B cell (primary cell): Measurements from ENCODE around the gene RPS6KL1. TPM values are rescaled to one million over a fixed set of nuclear protein-coding genes. Genes with fewer than 3 reads are reported as not detected.

Experiments
- ATAC-seq: fragments of 200-7000 bp; cut with Tn5 transposase; one replicate; pipeline ENCODE4 v1.10.0; 2021; ENCODE audit warnings: low read depth, mild to moderate bottlenecking, moderate number of reproducible peaks, moderate library complexity
- CTCF ChIA-PET: fragments of 350-600 bp; sonication (Branson Sonifier 250); formaldehyde crosslinking; loops from one replicate; lab custom pipeline; 2021; ENCODE audit warnings: antibody characterized with exemption, inconsistent platforms; lab: Charles Lee
- POLR2A ChIA-PET: fragments of 350-600 bp; sonication (Branson Sonifier 250); formaldehyde crosslinking; loops from one replicate; lab custom pipeline; 2021; ENCODE audit warnings: antibody characterized with exemption; lab: Charles Lee
- DNase-seq: peaks from one replicate; pipeline ENCODE4 v3.0.0; 2013
- H2AFZ ChIP-seq: 2 replicates; pipeline ENCODE4 v1.6.1; 2012; ENCODE audit warnings: mild to moderate bottlenecking, low read depth, low read length; ENCODE audit not compliant: insufficient read depth, poor library complexity, severe bottlenecking
- H3K27ac ChIP-seq, 2 donors: 1 replicate in 1 of 2; 2 replicates in 1 of 2; pipeline ENCODE4 v1.5.1; 2012 to 2013; ENCODE audit warnings: low read length in 2 of 2, mild to moderate bottlenecking in 2 of 2, moderate library complexity in 1 of 2
- H3K27me3 ChIP-seq, 4 experiments: fragments of 200-600 bp in 1 of 4; sonication (generic) in 1 of 4; replicated peaks in 1 of 4; 1 replicate in 2 of 4; 2 replicates in 2 of 4; pipeline versions ENCODE4 v1.6.1 to v1.7.0; 2013 to 2016; ENCODE audit warnings: low read length in 3 of 4, mild to moderate bottlenecking in 2 of 4, mixed read lengths in 1 of 4, moderate library complexity in 1 of 4; ENCODE audit not compliant: insufficient read depth in 4 of 4, control insufficient read depth in 3 of 4; ENCODE audit errors: control extremely low read depth in 1 of 4
- H3K36me3 ChIP-seq, 2 experiments: replicated peaks in 1 of 2; 1 replicate in 1 of 2; 2 replicates in 1 of 2; pipeline versions ENCODE4 v1.6.1 to v1.7.1; 2013; ENCODE audit warnings: low read length in 1 of 2; ENCODE audit not compliant: insufficient read depth in 2 of 2, control insufficient read depth in 1 of 2; ENCODE audit errors: control extremely low read depth in 1 of 2, extremely low read depth in 1 of 2
- H3K4me1 ChIP-seq, 2 donors: fragments of 200-600 bp in 1 of 2; sonication (generic) in 1 of 2; 1 replicate in 1 of 2; 2 replicates in 1 of 2; pipeline versions ENCODE4 v1.5.1 to v1.6.1; 2013 to 2017; ENCODE audit warnings: low read length in 2 of 2; ENCODE audit not compliant: control insufficient read depth in 2 of 2, insufficient read depth in 2 of 2
- H3K4me2 ChIP-seq: replicated peaks from 2 replicates; pipeline ENCODE3; 2012; ENCODE audit warnings: mild to moderate bottlenecking, low read depth, low read length; ENCODE audit not compliant: poor library complexity, severe bottlenecking
- H3K4me3 ChIP-seq, 5 experiments: fragments of 200-600 bp in 1 of 5; sonication (generic) in 1 of 5; 1 replicate in 3 of 5; 2 replicates in 2 of 5; pipeline versions ENCODE4 v1.5.1 to v1.7.0; 2011 to 2016; ENCODE audit warnings: low read length in 4 of 5, mild to moderate bottlenecking in 4 of 5, low read depth in 2 of 5, control low read depth in 1 of 5, moderate library complexity in 1 of 5; ENCODE audit not compliant: insufficient read depth in 1 of 5; ENCODE audit errors: control extremely low read depth in 1 of 5, extremely low read depth in 1 of 5
- H3K79me2 ChIP-seq: fragments of 200-600 bp; sonication (generic); one replicate; pipeline ENCODE4 v1.6.0; 2016; ENCODE audit warnings: low read length; ENCODE audit not compliant: control insufficient read depth, insufficient read depth
- H3K9ac ChIP-seq: fragments of 200-600 bp; sonication (generic); 2 replicates; pipeline ENCODE4 v1.6.1; 2017; ENCODE audit warnings: mild to moderate bottlenecking, low read length, moderate library complexity
- H3K9me3 ChIP-seq, 3 donors: one replicate each; pipeline versions ENCODE4 v1.6.1 to v1.7.1; 2013; ENCODE audit warnings: low read length in 2 of 3; ENCODE audit not compliant: control insufficient read depth in 2 of 3, insufficient read depth in 1 of 3; ENCODE audit errors: control extremely low read depth in 1 of 3
- H4K20me1 ChIP-seq: 2 replicates; pipeline ENCODE4 v1.6.0; 2012; ENCODE audit warnings: mild to moderate bottlenecking, low read length; ENCODE audit not compliant: insufficient read depth, control insufficient read depth, poor library complexity, severe bottlenecking
- H3K27ac Mint-ChIP-seq: one replicate; pipeline ENCODE4 v1.8.0; 2021; ENCODE audit warnings: mixed read lengths
- H3K27me3 Mint-ChIP-seq: one replicate; pipeline ENCODE4 v1.8.0; 2021; ENCODE audit warnings: mixed read lengths
- H3K4me1 Mint-ChIP-seq: one replicate; pipeline ENCODE4 v1.8.0; 2021; ENCODE audit warnings: mixed read lengths
- H3K4me3 Mint-ChIP-seq: one replicate; pipeline ENCODE4 v1.8.0; 2021; ENCODE audit warnings: mixed read lengths
- H3K9me3 Mint-ChIP-seq: one replicate; pipeline ENCODE4 v1.8.0; 2022; ENCODE audit warnings: mixed read lengths; ENCODE audit not compliant: insufficient read depth
- EZH2 ChIP-seq: IDR thresholded peaks from 2 replicates; pipeline ENCODE4 v1.6.1; 2012; ENCODE audit warnings: borderline replicate concordance, low read depth, mild to moderate bottlenecking, moderate library complexity, low read length; ENCODE audit not compliant: insufficient read depth, poor library complexity, severe bottlenecking
- WGBS: methylation state at CpG from one replicate; pipeline ENCODE4 v1.1.5; 2013; ENCODE audit warnings: missing lambda C conversion rate; ENCODE audit not compliant: insufficient coverage; 5-methylcytosine and 5-hydroxymethylcytosine counted together
- intact Hi-C: fragments of 100-400 bp; cut with micrococcal nuclease; formaldehyde crosslinking; loops from one replicate; pipeline ENCODE4 v1.10.0; 2022
- polyA plus RNA-seq: library from polyadenylated mRNA; depleted of rRNA; stranded (reverse); fragments of >200 nt; gene quantifications from 2 replicates; pipeline ENCODE4 v1.2.3, GENCODE V29; 2012
- total RNA-seq, 2 donors: library from RNA; stranded (reverse); fragments of 120-200 nt in 1 of 2; gene quantifications; 1 replicate in 1 of 2; 2 replicates in 1 of 2; pipeline versions ENCODE4 v1.2.3 to v1.2.4, GENCODE V29; 2013 to 2022
- TF ChIP-seq, protein P1 (sequence below): fragments of 200-600 bp; IDR thresholded peaks from one replicate; pipeline ENCODE4 v1.8.0; 2022; ENCODE audit warnings: antibody characterized with exemption, mild to moderate bottlenecking

RPS6KL1 gene
- total and polyA plus RNA-seq, 2 donors (not counting 1 experiment from before 2014, with no cell fraction given): 3.4 to 4.4 TPM

DNA sequence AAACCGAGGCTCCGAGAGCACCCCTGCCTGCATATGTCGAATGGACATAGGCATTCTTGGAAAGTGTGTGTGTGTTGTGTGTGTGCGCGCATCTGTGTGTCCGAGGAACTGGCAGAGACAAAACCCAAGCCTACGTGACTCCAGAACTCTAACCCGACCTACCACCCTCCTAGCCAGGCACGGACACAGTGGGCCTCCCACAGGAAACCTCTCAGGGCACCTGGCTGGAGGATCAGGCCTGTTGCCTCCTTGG is 32.9 kb upstream of the RPS6KL1 start:
- H3K27me3 ChIP-seq: peaks cover 0 to 39% (median 8%) of the 10 kb centered on the region in 4 experiments
- ChIA-PET CTCF (interaction anchor here (1.3 kb wide), 1 partner anchor 133 kb away, joined by 3 read pairs; no protein-coding TSS in a partner anchor), POLR2A (no interaction called here)
- no peak overlapping the region for H2AFZ ChIP-seq
- DNase-seq (no peak), ATAC-seq (no peak)
- intact Hi-C loops: no loop called here
- H3K4me2 ChIP-seq: peak overlapping the region; percentile 94
- Mint-ChIP-seq H3K9me3 (no peaks in the 10 kb centered on the region), H3K4me1 (peaks cover 1% of the 10 kb centered on the region), H3K27ac (no peak overlapping the region), H3K4me3 (peak overlapping the region; percentile 30), H3K27me3 (peaks cover 10% of the 10 kb centered on the region)
- H3K27ac ChIP-seq: no peak overlapping the region
- TF ChIP-seq, protein P1, sequence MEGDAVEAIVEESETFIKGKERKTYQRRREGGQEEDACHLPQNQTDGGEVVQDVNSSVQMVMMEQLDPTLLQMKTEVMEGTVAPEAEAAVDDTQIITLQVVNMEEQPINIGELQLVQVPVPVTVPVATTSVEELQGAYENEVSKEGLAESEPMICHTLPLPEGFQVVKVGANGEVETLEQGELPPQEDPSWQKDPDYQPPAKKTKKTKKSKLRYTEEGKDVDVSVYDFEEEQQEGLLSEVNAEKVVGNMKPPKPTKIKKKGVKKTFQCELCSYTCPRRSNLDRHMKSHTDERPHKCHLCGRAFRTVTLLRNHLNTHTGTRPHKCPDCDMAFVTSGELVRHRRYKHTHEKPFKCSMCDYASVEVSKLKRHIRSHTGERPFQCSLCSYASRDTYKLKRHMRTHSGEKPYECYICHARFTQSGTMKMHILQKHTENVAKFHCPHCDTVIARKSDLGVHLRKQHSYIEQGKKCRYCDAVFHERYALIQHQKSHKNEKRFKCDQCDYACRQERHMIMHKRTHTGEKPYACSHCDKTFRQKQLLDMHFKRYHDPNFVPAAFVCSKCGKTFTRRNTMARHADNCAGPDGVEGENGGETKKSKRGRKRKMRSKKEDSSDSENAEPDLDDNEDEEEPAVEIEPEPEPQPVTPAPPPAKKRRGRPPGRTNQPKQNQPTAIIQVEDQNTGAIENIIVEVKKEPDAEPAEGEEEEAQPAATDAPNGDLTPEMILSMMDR: no peak
- TF ChIP-seq EZH2: no peak
- no peak overlapping the region for H3K9ac ChIP-seq
- H3K79me2 ChIP-seq: no peaks in the 10 kb centered on the region
- peak overlapping the region in 1 of 5 experiments; percentile 66 for H3K4me3 ChIP-seq
- H3K4me1 ChIP-seq: peaks cover 5 to 12% of the 10 kb centered on the region in 2 donors
- peaks cover 0 to 4% (median 0%) of the 10 kb centered on the region in 3 donors for H3K9me3 ChIP-seq
- 100% methylated on average over 3 of the region's 9 CpGs for WGBS
- H4K20me1 ChIP-seq: no peaks in the 10 kb centered on the region
- H3K36me3 ChIP-seq: no peaks in the 10 kb centered on the region

DNA sequence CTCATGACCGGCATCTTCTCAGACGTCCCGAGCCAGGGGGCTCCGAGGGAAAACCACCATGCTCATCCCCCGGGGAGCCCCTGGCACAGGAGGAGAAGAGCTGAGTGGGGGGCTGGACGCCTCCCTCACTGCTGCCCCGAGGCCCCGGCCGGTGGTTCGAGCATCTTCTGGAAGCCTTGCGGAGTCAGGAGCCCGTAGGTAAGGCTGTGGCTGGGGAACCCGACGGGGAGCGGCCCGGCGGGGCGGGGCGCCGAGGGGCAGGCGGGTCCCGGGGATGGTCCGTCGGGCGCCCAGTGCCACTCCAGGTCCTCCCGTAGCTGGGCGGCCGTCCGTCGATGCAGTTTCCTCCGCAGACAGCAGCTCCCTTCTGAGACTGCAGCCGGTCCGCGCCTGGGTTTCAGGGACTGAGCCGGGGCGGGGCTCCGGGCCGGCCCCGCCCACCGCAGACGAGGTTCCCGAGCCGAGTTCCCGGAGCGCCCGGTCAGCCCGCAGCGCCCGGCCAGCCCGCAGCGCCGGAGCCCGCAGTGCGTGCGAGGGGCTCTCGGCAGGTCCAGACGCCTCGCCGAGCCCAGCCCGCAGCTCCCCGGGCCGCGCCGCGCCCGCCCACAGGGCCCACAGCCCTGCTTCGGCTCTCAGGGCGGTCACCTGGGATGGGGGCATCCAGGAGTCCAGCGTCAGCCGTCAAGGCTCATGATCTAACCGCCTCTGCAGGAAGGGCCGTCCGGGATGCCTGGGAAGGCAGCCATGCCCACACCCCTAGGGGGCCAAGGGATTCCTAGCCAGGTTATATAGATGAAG is 32.4 kb upstream of the RPS6KL1 start, which contains the start of gene PGF:
TSS of gene PGF (minus strand) at position 369 of the 798 bp plus-strand sequence. CDS start at position 14, 355 bp downstream.
- intact Hi-C loops: no loop called here

More for the DNA sequence above, 32.4 kb upstream of the RPS6KL1 start, which contains the start of gene PGF:
- Histone ChIP-seq H3K36me3 (no peaks in the 10 kb centered on the region), H3K79me2 (no peaks in the 10 kb centered on the region), H3K4me3 (peak within 1 kb of the TSS in 4 of 5 experiments; percentile 25 to 66 (median 57)), H3K4me2 (peak within 1 kb of the TSS; percentile 94), H3K27ac (no peak within 1 kb of the TSS), H2AFZ (peak within 1 kb of the TSS; percentile 87), H3K27me3 (peaks cover 0 to 39% (median 8%) of the 10 kb centered on the region in 4 experiments), H3K9ac (peak within 1 kb of the TSS; percentile 67), H3K9me3 (peaks cover 0 to 4% (median 0%) of the 10 kb centered on the region in 3 donors), H4K20me1 (no peaks in the 10 kb centered on the region), H3K4me1 (peaks cover 5 to 12% of the 10 kb centered on the region in 2 donors)
- Mint-ChIP-seq H3K4me1 (peaks cover 1% of the 10 kb centered on the region), H3K4me3 (peak within 1 kb of the TSS; percentile 67), H3K9me3 (no peaks in the 10 kb centered on the region), H3K27ac (no peak within 1 kb of the TSS), H3K27me3 (peaks cover 10% of the 10 kb centered on the region)
- ATAC-seq (peak; percentile 74), DNase-seq (peak; percentile 57)
- POLR2A ChIA-PET: interaction anchor here (1.0 kb wide), 1 partner anchor 14 kb away, joined by 3 read pairs; no protein-coding TSS in a partner anchor
- CTCF ChIA-PET: interaction anchor here (1.2 to 1.3 kb wide), 2 partner anchors 14 to 133 kb away, joined by 3 read pairs; no protein-coding TSS in a partner anchor
- WGBS: 8% methylated on average over 71 of the region's 73 CpGs
- TF ChIP-seq, protein P1: no peak
- TF ChIP-seq EZH2: no peak
